Loucy (cell line): ENCODE measurements around the gene NALCN.

Experiments used
- H2AFZ ChIP-seq: fragments of 200-600 bp; sonication (generic); 2 replicates; pipeline ENCODE4 v1.6.0; 2016; ENCODE audit warnings: antibody characterized with exemption, mild to moderate bottlenecking, low read length, moderate library complexity
- H3F3A ChIP-seq: fragments of 200-600 bp; 2 replicates; pipeline ENCODE4 v1.6.0; 2016; ENCODE audit warnings: antibody characterized with exemption, low read depth, mild to moderate bottlenecking
- H3K27me3 ChIP-seq: fragments of 200-600 bp; sonication (generic); 2 replicates; pipeline ENCODE4 v1.6.1; 2014; ENCODE audit warnings: low read length, mild to moderate bottlenecking; ENCODE audit not compliant: insufficient read depth, poor library complexity, severe bottlenecking
- H3K36me3 ChIP-seq: fragments of 200-600 bp; sonication (generic); 2 replicates; pipeline ENCODE4 v1.6.1; 2016; ENCODE audit warnings: low read length; ENCODE audit not compliant: insufficient read depth
- H3K4me1 ChIP-seq: fragments of 200-600 bp; sonication (generic); 2 replicates; pipeline ENCODE4 v1.5.1; 2014; ENCODE audit warnings: low read length, mild to moderate bottlenecking; ENCODE audit not compliant: insufficient read depth, poor library complexity, severe bottlenecking
- H3K4me2 ChIP-seq: fragments of 200-600 bp; sonication (generic); 2 replicates; pipeline ENCODE4 v1.6.0; 2014; ENCODE audit warnings: antibody characterized with exemption, low read length, low read depth, mild to moderate bottlenecking; ENCODE audit not compliant: poor library complexity, severe bottlenecking
- H3K4me3 ChIP-seq: fragments of 200-600 bp; sonication (generic); 2 replicates; pipeline ENCODE4 v1.5.1; 2014; ENCODE audit warnings: low read length, mild to moderate bottlenecking, mixed read lengths; ENCODE audit not compliant: poor library complexity, severe bottlenecking
- H3K79me2 ChIP-seq: fragments of 200-600 bp; sonication (generic); 2 replicates; pipeline ENCODE4 v1.6.1; 2014; ENCODE audit warnings: low read length; ENCODE audit not compliant: insufficient read depth
- H3K9ac ChIP-seq: fragments of 200-600 bp; sonication (generic); 2 replicates; pipeline ENCODE4 v1.6.0; 2014; ENCODE audit warnings: mild to moderate bottlenecking, low read depth, low read length, moderate library complexity; ENCODE audit not compliant: poor library complexity, severe bottlenecking
- H3K9me2 ChIP-seq: fragments of 200-600 bp; sonication (generic); replicated peaks from 2 replicates; pipeline ENCODE4 v1.6.1; 2016; ENCODE audit warnings: low read depth, low read length, mixed read lengths
- H3K9me3 ChIP-seq: fragments of 200-600 bp; sonication (generic); 2 replicates; pipeline ENCODE4 v1.6.1; 2014; ENCODE audit warnings: mild to moderate bottlenecking, antibody characterized with exemption, low read length, low read depth; ENCODE audit not compliant: insufficient read depth
- H4K20me1 ChIP-seq: fragments of 200-600 bp; sonication (generic); 2 replicates; pipeline ENCODE4 v1.6.0; 2014; ENCODE audit warnings: antibody characterized with exemption, low read length, mild to moderate bottlenecking; ENCODE audit not compliant: insufficient read depth, poor library complexity, severe bottlenecking
- EZH2phosphoT487 ChIP-seq: fragments of 200-600 bp; IDR thresholded peaks from 2 replicates; pipeline ENCODE4 v1.6.1; 2018; ENCODE audit warnings: antibody characterized with exemption, mild to moderate bottlenecking, moderate library complexity, borderline replicate concordance
- TF ChIP-seq, protein P1 (sequence below): fragments of 200-600 bp; sonication (generic); conservative IDR thresholded peaks from 2 replicates; pipeline ENCODE4 v1.5.1; 2014; ENCODE audit warnings: mild to moderate bottlenecking, antibody characterized with exemption, low read length

Gene NALCN

DNA sequence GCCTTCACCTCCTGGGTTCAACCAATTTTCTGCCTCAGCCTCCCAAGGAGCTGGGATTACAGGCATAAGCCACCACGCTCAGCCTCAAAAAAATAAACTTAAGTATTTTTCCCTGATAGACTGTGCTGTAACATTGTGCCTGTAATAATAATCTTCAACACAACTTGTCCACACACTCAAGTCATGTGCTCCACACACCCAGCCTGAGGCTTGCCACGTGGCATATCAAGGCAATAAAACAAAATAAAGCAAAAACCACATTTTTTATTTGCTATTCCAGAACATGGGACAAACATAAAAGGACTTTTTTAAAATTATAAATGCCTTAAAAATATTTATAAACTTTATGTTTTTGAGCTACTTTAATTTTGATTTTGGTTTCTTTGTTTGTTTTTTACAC, 115.8 kb downstream of the NALCN start:
- Histone ChIP-seq H4K20me1 (no peaks in the 10 kb centered on the region), H3K4me3 (no peak overlapping the region), H3K4me2 (no peak overlapping the region), H3K9ac (no peak overlapping the region), H3F3A (no peaks in the 10 kb centered on the region), H2AFZ (no peak overlapping the region), H3K36me3 (no peaks in the 10 kb centered on the region), H3K79me2 (no peaks in the 10 kb centered on the region), H3K9me3 (no peaks in the 10 kb centered on the region), H3K9me2 (no peaks in the 10 kb centered on the region), H3K4me1 (no peaks in the 10 kb centered on the region), H3K27me3 (no peaks in the 10 kb centered on the region)
- no peak for TF ChIP-seq EZH2phosphoT487
- TF ChIP-seq, protein P1, sequence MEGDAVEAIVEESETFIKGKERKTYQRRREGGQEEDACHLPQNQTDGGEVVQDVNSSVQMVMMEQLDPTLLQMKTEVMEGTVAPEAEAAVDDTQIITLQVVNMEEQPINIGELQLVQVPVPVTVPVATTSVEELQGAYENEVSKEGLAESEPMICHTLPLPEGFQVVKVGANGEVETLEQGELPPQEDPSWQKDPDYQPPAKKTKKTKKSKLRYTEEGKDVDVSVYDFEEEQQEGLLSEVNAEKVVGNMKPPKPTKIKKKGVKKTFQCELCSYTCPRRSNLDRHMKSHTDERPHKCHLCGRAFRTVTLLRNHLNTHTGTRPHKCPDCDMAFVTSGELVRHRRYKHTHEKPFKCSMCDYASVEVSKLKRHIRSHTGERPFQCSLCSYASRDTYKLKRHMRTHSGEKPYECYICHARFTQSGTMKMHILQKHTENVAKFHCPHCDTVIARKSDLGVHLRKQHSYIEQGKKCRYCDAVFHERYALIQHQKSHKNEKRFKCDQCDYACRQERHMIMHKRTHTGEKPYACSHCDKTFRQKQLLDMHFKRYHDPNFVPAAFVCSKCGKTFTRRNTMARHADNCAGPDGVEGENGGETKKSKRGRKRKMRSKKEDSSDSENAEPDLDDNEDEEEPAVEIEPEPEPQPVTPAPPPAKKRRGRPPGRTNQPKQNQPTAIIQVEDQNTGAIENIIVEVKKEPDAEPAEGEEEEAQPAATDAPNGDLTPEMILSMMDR: no peak

DNA sequence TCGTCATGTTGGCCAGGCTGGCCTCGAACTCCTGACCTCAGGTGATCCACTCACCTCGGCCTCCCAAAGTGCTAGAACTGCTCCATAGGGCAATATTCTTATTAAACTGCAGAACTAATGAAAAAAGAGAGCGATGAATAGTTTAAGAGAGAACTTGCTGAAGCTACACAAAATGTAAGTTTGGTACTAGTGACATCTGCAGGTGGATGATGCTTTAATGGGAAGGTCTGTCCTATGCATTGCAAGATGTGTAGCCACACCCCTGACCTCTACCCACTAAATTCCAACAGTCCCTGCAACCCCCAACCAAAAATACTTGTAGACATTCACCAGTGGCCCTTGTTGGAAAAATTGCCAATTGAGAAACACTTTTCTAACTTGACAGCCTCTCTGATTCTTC, 117.8 kb downstream of the NALCN start:
- TF ChIP-seq EZH2phosphoT487: no peak
- TF ChIP-seq, protein P1: 0 out of 2 replicates have a peak, but pooled peaks have one; percentile 14
- H3K9ac ChIP-seq: no peak overlapping the region
- H3K4me1 ChIP-seq: no peaks in the 10 kb centered on the region
- H3K9me2 ChIP-seq: no peaks in the 10 kb centered on the region
- H3K36me3 ChIP-seq: no peaks in the 10 kb centered on the region
- no peak overlapping the region for H3K4me3 ChIP-seq
- H3K4me2 ChIP-seq: no peak overlapping the region
- no peak overlapping the region for H2AFZ ChIP-seq
- H4K20me1 ChIP-seq: no peaks in the 10 kb centered on the region
- H3K27me3 ChIP-seq: no peaks in the 10 kb centered on the region
- H3F3A ChIP-seq: no peaks in the 10 kb centered on the region
- no peaks in the 10 kb centered on the region for H3K79me2 ChIP-seq
- no peaks in the 10 kb centered on the region for H3K9me3 ChIP-seq

DNA sequence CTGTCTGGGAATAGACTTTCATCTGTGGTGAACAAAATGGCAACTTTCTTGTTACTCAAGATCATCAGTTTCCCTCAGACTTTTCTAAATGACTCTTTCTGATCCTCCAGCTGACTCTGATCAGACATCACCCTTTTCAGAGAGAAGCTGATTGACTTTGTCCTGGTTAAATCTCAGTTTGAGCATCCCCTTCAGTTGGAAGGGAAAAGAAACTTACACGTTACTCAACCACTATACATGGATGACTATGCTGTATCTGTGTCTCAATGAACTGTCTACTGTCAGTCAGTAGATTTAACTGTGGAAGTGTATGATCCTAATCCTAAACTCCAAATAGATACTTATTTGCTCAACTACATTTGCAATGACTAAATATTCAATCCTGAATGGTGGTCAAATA, 118.5 kb downstream of the NALCN start:
- no peak overlapping the region for H3K4me2 ChIP-seq
- no peak overlapping the region for H2AFZ ChIP-seq
- H3K4me1 ChIP-seq: no peaks in the 10 kb centered on the region
- H3K9me3 ChIP-seq: no peaks in the 10 kb centered on the region
- no peak for TF ChIP-seq EZH2phosphoT487
- TF ChIP-seq, protein P1: no peak
- H3K9me2 ChIP-seq: no peaks in the 10 kb centered on the region
- no peaks in the 10 kb centered on the region for H3F3A ChIP-seq
- H3K36me3 ChIP-seq: no peaks in the 10 kb centered on the region
- H3K9ac ChIP-seq: no peak overlapping the region
- H3K4me3 ChIP-seq: no peak overlapping the region
- H3K79me2 ChIP-seq: no peaks in the 10 kb centered on the region
- no peaks in the 10 kb centered on the region for H4K20me1 ChIP-seq
- no peaks in the 10 kb centered on the region for H3K27me3 ChIP-seq
